Stimulated activated CD4-positive, alpha-beta T cell treated with anti-CD3 and anti-CD28 coated beads, Interleukin-15, amount 100 ng/mL, for 48 hours (primary cell): Measurements from ENCODE around the gene IGFBP4.

ENCODE experiments used
- DNase-seq, 2 donors: peaks; one replicate each; pipeline ENCODE4 v3.0.0-alpha.2; 2020; ENCODE audit warnings: low read depth in 2 of 2

IGFBP4 gene

DNA sequence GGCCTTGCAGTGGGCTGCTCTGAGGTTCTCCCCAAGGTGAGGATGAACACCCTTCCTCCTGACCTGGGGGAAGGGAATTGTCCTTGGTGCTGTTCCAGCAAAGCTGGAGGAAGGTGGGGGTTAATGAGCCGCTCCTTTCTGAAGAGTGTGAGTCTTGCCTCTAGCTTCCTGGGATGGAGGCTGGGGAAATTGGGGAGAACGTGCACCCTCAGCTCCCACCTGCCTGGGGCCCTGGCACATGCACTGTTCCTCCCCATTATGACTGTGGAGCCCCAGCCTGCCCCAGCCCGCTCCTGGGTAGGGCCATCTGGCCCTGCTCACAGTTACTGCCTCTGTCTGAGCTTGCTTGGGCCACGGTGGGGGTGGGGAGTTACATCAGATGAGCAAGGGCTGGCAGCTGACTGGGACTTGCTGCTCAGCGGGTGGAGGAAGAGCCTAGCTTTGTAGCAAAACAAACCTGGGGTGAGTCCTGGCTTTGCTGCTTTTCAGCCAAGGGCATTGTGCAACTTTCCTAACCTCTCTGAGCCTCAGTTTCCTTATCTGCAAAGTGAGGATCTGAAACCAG lies 47.1 kb downstream of the IGFBP4 start:
- DNase-seq, result no peak

DNA sequence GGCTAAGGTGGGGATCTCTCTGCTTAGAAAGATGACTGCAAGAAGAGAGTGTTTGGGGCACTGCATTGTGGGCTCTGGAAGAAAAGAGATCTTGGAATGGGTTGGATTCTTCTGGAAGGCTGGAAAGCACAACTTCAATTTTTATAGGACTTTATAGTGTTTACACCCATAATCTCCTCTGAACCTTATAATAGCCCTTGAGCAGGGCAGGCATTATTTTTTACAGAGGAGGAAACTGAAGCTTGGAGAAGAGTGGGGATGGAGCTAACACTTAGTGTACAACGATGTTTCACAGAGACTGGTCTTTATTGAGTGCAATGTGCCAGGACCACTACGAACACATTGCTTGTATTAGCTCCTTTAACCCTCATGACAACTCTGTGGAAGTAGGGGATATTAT lies 47.7 kb downstream of the IGFBP4 start:
- no peak for DNase-seq

DNA sequence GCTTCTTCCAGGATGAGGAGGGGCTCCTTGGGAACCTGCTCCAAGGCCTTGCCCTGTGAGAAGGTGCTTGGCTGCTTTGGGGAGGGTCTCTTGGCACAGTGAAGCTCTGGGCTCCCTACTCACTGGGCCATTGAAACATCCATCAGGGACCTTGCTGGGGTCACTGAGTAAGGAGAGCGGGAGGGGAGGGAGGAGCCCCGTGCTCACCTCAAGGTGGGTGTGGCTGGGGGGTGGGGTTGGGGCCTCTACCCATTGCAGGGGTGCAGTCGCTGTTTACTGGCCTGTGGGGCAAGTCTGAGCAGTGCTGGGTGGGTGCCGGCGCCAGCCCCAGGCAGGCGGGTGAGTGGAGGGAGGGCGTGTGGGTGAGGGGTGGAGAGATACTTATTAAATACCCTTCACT lies 48.2 kb downstream of the IGFBP4 start:
- DNase-seq, result no peak

DNA sequence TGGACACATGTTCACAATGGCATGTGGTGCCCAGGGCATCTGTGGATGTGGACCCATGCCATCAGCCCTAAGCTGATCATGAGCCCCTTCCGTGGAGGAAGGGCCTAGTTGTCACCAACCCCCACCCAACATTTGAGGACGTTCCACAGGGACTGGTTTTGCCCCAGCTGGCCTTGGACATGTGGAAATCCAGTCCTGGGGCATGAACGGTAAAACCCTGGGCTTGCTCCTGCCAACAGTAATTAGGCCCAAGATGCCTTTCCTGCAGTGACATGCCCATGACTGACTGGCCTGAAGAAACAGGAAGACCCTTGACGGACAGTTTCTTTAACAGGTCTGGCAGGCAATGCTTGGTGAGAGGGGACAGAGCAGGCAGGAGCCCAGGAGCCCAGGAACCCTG lies 50.4 kb downstream of the IGFBP4 start:
- DNase-seq, result no peak

DNA sequence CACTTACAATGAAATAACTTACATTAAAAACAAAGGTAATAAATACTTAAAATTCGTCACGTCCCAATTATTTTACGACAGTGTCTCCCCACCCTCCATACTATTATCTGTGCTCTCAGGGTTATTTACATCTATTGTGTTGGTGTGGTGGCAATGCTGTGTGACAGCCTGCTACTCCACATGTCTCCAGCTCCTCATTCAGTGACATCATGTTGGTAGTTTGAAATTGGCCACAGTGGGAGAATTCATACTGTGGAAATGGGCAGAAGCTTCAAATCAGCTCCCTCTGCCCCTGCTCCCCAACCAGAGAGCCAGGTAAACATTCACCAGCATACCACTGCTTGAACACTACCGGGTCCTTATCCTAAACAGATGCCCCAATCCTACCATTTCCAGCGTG lies 51.9 kb downstream of the IGFBP4 start:
- no peak for DNase-seq

DNA sequence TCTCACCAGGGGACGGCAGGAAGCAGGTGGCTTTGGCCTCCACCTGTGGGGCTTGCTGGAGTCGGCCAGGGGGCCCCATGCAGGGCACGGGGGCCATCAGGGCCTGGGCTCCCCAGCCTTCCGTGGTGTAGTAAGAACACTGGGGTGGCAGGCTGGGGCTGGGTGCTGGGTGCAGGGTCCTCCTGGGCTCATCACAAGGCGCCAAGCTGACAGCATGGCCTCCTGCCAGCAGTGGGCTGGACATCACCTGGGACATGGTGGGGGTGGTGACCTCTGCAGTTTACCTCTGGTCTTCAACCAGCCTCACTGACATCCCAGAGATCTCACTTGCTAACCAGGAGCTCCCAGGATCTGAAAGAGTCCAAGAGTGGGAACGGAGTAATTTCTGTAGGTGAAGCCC lies 52.9 kb downstream of the IGFBP4 start:
- no peak for DNase-seq

DNA sequence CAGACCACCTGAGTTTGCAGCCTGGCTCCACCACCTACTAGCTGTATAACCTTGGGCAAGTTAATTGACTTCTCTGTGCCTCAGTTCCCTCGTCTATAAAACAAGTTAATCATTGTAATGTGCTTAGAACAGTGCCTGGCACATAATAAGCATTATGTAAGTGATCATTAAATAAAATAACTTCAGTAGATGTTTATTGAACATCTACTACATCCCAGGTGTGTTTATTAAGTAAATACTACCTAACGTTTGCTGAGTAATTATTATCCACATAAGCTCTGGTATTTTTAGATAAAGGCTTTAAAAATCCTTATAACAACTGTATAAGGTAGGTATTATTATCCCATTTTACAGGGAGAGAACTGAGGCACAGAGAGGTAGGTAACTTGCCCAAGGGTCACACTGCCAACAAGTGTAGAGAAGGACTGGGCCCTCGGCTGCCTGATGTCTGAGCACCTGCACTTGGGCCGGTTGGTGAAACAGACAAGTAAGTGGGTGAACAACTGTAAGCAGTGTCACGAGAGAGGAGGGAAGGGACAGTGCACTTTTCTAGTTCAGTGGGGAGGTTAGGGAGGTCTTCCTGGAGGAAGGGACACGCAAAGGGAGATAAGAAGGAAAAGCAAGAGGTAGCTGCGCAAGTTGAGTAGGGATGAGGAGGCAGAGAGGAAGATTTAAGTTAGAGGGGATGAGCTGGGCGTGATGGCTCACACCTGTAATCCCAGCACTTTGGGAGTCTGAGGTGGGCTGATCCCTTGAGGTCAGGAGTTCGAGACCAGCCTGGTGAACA lies 53.6 kb downstream of the IGFBP4 start:
- no peak for DNase-seq

DNA sequence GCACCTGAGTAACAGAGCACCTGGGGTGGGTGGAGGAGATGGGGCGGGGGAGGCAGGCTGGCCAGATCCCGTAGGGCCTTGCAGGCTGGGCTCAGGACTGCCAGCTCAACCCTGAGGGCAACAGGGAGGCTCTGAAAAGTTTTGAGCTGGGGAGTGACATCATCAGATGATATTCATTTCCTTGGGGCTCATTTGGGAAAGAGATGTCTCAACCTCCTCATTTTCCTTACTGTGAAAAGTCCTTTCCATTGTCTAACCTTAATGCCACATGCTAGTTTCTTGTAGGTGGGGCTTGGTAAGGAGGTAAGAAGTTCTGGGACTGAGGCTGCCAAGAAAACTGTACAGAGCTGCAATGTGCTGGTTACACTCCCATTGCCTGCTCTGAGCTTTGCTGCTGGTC lies 54.4 kb downstream of the IGFBP4 start:
- DNase-seq, result no peak

DNA sequence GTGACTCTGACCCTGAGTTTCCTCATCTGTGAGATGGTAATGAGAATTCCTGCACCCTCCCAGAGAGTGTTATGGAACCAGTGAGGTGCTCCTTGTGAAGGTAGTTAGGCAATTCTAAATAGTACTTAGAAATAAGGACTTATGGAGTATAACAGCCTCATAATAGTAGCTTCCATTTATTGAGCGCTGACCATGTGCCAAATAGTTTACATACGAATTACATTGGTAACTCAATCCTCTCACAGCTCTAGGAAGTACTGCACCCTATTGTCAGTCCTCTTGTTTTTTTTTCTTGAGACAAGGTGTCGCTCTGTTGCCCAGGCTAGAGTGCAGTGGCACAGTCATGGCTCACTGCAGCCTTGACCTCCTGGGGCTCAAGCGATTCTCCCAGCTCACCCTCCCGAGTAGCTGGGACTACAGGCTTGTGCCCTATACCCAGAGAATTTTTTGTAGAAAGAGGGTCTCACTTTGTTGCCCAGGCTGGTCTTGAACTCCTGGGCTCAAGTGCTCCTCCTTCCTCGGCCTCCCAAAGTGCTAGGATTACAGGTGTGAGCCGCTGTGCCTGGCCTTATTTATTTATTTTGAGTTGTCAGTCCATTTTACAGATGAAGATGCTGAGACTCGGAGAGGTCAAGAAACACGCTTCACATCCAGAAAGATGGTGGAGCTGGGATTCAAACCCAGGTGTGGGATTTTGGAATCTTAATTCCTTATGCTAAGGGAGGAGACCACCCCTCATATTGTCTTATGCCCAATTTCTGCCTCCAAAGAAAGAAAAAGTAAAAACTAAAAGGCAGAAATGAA lies 55.2 kb downstream of the IGFBP4 start:
- no peak for DNase-seq

DNA sequence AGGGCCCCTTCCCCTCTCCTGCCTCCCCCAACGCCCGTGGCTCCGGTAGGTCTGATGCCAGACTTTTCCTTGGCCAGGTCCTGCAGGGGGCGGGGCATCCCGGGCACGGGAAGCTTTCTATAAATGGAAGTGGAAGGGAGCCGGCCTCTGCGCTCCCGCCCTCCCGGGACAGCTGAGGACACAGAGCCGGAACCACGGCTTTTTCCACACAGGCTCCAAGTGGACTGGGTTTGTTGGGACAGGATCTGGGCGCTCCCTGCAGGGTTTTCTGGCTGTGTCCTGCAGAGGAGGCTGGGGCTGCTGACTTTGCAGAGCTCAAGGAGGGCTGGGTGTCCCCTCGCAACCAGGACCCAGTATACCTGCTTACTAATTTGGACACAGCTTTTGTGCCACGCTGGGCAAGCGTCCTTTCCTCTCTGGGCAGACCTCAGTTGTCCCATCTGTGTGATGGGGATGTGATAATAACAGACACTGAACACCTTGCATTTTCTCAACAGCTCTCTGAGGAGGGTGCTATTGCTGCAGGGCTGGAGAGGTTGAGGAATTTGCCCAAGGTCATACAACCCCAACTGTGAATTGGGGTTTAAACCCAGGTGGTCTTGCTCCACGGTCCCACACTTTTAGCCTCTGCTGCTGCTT lies 56.4 kb downstream of the IGFBP4 start:
- DNase-seq, result no peak

DNA sequence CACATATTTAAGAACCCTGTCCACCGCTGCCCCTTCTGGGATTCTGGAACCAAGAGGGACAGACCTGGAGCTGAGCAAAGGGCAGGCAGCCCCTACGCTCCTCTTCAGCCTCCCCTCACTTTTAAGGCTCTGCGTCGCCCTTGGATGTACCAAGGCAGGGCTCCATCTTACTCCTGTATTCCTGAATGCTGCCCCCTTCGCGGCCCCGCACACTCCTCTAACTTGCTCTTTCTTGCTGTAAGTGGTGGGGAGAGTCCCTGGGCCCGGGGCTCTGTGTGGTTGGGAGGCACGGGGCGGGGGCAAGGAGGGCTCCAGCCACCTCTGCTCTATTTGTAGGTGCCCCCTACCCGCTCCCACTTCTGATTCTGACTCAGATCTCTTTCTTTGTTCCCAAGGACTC lies 56.9 kb downstream of the IGFBP4 start:
- DNase-seq, result no peak

DNA sequence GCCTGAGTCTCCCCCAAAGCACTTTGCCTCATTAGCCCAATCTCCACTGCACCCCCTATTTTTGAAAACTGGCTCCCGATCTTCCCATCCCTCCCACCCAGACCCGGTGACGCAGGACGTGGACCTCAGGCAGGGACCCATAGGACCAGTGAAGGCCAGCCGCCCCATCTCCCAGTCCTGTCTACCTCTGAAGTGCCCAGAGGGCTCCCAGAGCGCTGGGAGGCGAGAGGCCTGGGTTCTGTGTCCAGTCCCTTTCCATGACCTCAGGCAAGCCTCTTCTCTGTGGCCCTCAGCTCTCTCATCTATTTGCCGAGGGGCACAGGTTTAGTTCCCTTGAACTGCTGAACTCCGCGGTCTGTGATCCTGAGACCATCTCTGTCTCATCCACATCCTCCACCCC lies 57.5 kb downstream of the IGFBP4 start:
- no peak for DNase-seq

DNA sequence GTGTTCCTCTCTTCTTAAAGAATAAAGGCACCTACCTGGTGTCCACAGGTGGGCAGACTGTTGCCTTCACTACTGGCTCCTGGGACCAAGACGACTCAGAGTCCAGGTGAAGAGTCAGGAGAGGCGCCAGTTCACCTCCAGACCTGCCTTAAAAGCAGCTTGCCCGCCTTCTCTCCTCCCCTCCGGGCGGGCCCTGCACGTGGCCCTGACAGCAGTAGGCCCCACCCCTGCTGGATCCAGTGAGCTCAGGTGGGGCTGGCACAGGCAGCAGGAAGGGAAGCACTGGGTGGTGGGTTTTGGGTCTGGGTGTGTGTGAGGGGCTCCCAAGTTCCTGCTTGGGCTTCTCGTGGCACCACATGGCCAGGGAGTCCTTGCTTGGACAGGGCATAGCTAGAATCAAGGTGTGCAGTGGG lies 58.3 kb downstream of the IGFBP4 start, which contains the start of gene TNS4:
Gene TNS4, minus strand, starts transcription at position 125 of the 413 bp plus-strand sequence. CDS start 5,198 bp downstream, outside the sequence.
- DNase-seq, result no peak

DNA sequence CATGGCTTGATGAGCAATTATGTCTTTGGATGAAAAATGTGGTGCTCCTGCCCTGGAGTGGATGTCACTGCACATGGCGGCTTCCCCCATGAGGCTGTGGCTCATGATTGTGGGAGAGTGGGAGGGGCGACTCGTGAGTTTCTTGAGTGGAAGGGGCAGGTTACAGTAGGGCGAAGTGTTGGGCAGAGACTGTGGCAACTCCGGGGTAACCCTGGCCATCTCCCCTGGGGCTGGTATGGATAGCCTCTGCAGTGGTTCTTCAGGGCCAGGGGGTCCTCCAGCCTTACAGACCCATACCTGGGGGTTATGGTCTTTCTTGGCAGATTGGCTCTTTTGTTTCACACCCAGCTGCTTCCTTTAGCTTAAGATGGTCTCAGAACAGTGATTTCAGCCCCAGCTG lies 59.5 kb downstream of the IGFBP4 start:
- DNase-seq, result no peak

DNA sequence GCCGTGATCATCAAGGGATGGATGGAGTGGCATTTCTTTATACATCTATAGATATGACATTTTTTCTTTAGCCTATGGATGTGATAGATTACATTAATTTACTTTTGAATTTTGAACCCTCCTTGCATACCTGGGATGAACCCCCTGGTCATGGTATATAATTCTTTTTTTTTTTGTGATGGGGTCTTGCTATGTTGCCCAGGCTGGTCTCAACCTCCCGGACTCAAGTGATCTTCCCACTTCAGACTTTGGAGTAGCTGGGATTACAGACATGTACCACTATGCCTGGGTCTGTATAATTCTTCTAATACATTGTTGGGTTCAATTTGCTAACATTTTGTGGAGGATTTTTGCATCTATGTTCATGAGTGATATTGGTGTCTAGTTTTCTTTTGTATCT lies 59.9 kb downstream of the IGFBP4 start:
- DNase-seq, result no peak

DNA sequence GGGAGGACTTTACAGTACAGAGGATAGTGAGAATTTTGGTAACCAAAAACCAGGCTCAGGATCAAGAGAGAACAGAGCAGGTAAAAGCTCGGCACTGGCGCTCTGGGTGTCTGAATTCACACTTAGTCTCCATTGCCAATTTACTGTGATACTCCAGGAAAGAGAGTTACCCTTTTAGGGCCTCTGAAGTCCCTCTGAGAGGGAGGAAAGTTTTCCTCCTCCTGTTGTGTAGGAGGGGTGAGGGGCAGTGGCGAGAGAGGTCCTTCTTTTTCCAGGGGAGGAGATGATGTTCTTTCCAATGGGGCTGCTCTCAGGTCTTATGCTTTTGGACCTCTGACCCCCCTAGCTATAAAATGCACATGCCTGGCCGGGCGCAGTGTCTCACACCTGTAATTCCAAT lies 63.5 kb downstream of the IGFBP4 start:
- DNase-seq, result no peak
